ENCODE measurements around the gene ARFGEF2. TPM values are rescaled to one million over a fixed set of nuclear protein-coding genes. Genes with fewer than 3 reads are reported as not detected.

The ARFGEF2 gene
- total and polyA plus RNA-seq, 7 donors: 7.8 to 36.1 (median 22.8) TPM

GRCh38 chr20:48957053-48957481 is 35.6 kb downstream of the ARFGEF2 start:
- TF ChIP-seq CTCF (IDR thresholded peaks at IDR 0.05): no peak
- Histone ChIP-seq H3K4me3 (no peak overlapping the region), H3K36me3 (ENCODE audit: insufficient read depth in 1 of 2, low read depth in 1 of 2) (peaks cover 25 to 76% of the 10 kb centered on the region in 2 donors), H3K4me1 (no peaks in the 10 kb centered on the region), H3K27me3 (ENCODE audit: insufficient read depth in 3 of 3, low read length in 2 of 3) (no peaks in the 10 kb centered on the region), H3K27ac (peak overlapping the region; percentile 16), H3K9me3 (no peaks in the 10 kb centered on the region)
- no peak for ATAC-seq
- no peak for DNase-seq
- intact Hi-C loops (cut with DNase I): no loop called here
- 37 to 70% (median 42%) methylated on average over 2 of the region's 2 CpGs for WGBS, 3 donors

GRCh38 chr20:48957533-48957932 is 36.0 kb downstream of the ARFGEF2 start:
- ATAC-seq: no peak
- WGBS, 3 donors: 71 to 76% (median 74%) methylated on average over 2 of the region's 2 CpGs
- no peak for DNase-seq
- intact Hi-C loops (cut with DNase I): no loop called here
- H3K27ac ChIP-seq: peak overlapping the region; percentile 16
- no peaks in the 10 kb centered on the region for H3K27me3 ChIP-seq (ENCODE audit: insufficient read depth in 3 of 3, low read length in 2 of 3)
- no peak for TF ChIP-seq CTCF (IDR thresholded peaks at IDR 0.05)
- H3K36me3 ChIP-seq (ENCODE audit: insufficient read depth in 1 of 2, low read depth in 1 of 2): peaks cover 24 to 76% of the 10 kb centered on the region in 2 donors
- no peak overlapping the region for H3K4me3 ChIP-seq
- H3K9me3 ChIP-seq: no peaks in the 10 kb centered on the region
- H3K4me1 ChIP-seq: no peaks in the 10 kb centered on the region

- Histone ChIP-seq H3K36me3 (ENCODE audit: insufficient read depth in 1 of 2, low read depth in 1 of 2) (peaks cover 21 to 76% of the 10 kb centered on the region in 2 donors), H3K27ac (no peak overlapping the region), H3K9me3 (no peaks in the 10 kb centered on the region), H3K27me3 (ENCODE audit: insufficient read depth in 3 of 3, low read length in 2 of 3) (no peaks in the 10 kb centered on the region), H3K4me3 (no peak overlapping the region), H3K4me1 (no peaks in the 10 kb centered on the region)
- 90 to 97% (median 94%) methylated on average over 2 of the region's 2 CpGs for WGBS, 3 donors
- intact Hi-C loops (cut with DNase I): no loop called here
- ATAC-seq (no peak), DNase-seq (no peak)
- TF ChIP-seq CTCF (IDR thresholded peaks at IDR 0.05): no peak
Measured at GRCh38 chr20:48958743-48959142, 37.2 kb downstream of the ARFGEF2 start.

- 95 to 96% (median 95%) methylated on average over 9 of the region's 9 CpGs for WGBS, 3 donors
- TF ChIP-seq CTCF (IDR thresholded peaks at IDR 0.05): no peak
- intact Hi-C loops (cut with DNase I): no loop called here
- no peaks in the 10 kb centered on the region for H3K4me1 ChIP-seq
- ATAC-seq: no peak
- no peak for DNase-seq
- no peaks in the 10 kb centered on the region for H3K9me3 ChIP-seq
- H3K27me3 ChIP-seq (ENCODE audit: insufficient read depth in 3 of 3, low read length in 2 of 3): no peaks in the 10 kb centered on the region
- peaks cover 14 to 76% of the 10 kb centered on the region in 2 donors for H3K36me3 ChIP-seq (ENCODE audit: insufficient read depth in 1 of 2, low read depth in 1 of 2)
- H3K27ac ChIP-seq: no peak overlapping the region
- no peak overlapping the region for H3K4me3 ChIP-seq
Measured at GRCh38 chr20:48959899-48960550, 38.5 kb downstream of the ARFGEF2 start.

GRCh38 chr20:48962421-48962820 is 40.9 kb downstream of the ARFGEF2 start:
- no peak overlapping the region for H3K27ac ChIP-seq
- TF ChIP-seq CTCF (IDR thresholded peaks at IDR 0.05): no peak
- 90 to 92% (median 91%) methylated on average over 4 of the region's 4 CpGs for WGBS, 3 donors
- H3K9me3 ChIP-seq: no peaks in the 10 kb centered on the region
- ATAC-seq (no peak), DNase-seq (no peak)
- no peaks in the 10 kb centered on the region for H3K27me3 ChIP-seq (ENCODE audit: insufficient read depth in 3 of 3, low read length in 2 of 3)
- peaks cover 5 to 75% of the 10 kb centered on the region in 2 donors for H3K36me3 ChIP-seq (ENCODE audit: insufficient read depth in 1 of 2, low read depth in 1 of 2)
- no peak overlapping the region for H3K4me3 ChIP-seq
- H3K4me1 ChIP-seq: no peaks in the 10 kb centered on the region
- intact Hi-C loops (cut with DNase I): no loop called here
